ENCODE data around the gene RSPRY1.

GRCh38 chr16:57260294-57260929 lies 74.3 kb downstream of the RSPRY1 start:
- TF ChIP-seq CTCF (IDR thresholded peaks at IDR 0.05) (no peak), POLR2A (IDR thresholded peaks at IDR 0.05; ENCODE audit: low read depth) (no peak), POLR2AphosphoS5 (IDR thresholded peaks at IDR 0.05) (peak in 1 of 2 donors; percentile 20), EP300 (IDR thresholded peaks at IDR 0.05) (no peak)

All from esophagus muscularis mucosa (tissue), 4 donors.